Breast epithelium (tissue), 3 donors: ENCODE measurements around the gene IL1RAPL2.

Source experiments
- POLR2A ChIP-seq: fragments of 450-650 bp; IDR thresholded peaks from one replicate; pipeline ENCODE4 v1.6.1; 2016; ENCODE audit warnings: antibody characterized with exemption, mild to moderate bottlenecking, moderate library complexity
- POLR2AphosphoS5 ChIP-seq, 3 donors: sonication (generic); formaldehyde crosslinking; IDR thresholded peaks; one replicate each; pipeline ENCODE4 v1.6.1; 2017; ENCODE audit warnings: antibody characterized with exemption in 3 of 3
- TF ChIP-seq, protein P1 (sequence below), 3 donors: fragments of 450-650 bp; IDR thresholded peaks; one replicate each; pipeline ENCODE4 v1.5.1; 2016 to 2017; ENCODE audit warnings: antibody characterized with exemption in 3 of 3, mild to moderate bottlenecking in 3 of 3, moderate library complexity in 3 of 3

DNA sequence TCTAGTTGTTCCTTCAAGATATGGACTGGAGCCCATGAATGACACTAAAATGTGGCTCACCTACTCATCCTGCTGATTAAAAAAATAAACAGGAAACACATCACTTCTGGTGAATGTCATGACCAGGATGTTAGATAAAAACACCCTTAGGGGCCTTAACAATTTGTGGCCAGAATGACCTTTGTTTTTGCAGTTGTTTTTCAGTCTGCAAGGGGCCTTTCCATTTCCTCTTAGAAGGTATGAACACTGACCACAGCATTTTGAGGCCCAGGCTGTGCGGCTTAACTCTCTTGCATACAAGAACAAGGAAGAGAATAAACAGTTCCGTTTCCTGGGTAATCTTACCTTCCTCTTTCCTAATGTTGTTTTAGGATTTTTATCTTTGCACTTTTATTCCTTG is 113.2 kb downstream of the IL1RAPL2 start:
- TF ChIP-seq, protein P1, sequence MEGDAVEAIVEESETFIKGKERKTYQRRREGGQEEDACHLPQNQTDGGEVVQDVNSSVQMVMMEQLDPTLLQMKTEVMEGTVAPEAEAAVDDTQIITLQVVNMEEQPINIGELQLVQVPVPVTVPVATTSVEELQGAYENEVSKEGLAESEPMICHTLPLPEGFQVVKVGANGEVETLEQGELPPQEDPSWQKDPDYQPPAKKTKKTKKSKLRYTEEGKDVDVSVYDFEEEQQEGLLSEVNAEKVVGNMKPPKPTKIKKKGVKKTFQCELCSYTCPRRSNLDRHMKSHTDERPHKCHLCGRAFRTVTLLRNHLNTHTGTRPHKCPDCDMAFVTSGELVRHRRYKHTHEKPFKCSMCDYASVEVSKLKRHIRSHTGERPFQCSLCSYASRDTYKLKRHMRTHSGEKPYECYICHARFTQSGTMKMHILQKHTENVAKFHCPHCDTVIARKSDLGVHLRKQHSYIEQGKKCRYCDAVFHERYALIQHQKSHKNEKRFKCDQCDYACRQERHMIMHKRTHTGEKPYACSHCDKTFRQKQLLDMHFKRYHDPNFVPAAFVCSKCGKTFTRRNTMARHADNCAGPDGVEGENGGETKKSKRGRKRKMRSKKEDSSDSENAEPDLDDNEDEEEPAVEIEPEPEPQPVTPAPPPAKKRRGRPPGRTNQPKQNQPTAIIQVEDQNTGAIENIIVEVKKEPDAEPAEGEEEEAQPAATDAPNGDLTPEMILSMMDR (IDR thresholded peaks at IDR 0.05), result no peak
- TF ChIP-seq POLR2A, result no peak
- TF ChIP-seq POLR2AphosphoS5 (IDR thresholded peaks at IDR 0.05), result no peak
